ENCODE results near the gene TACR2.

TACR2 gene

GRCh38 chr10:69417542-69417941 is 824 bp upstream of the TACR2 start:
- H3K9ac ChIP-seq: no peak overlapping the region
- H3K4me2 ChIP-seq: no peak overlapping the region
- H3K4me1 ChIP-seq (ENCODE audit: low read depth, poor library complexity, severe bottlenecking): peaks cover 4% of the 10 kb centered on the region
- no peak overlapping the region for H3K4me3 ChIP-seq (IDR thresholded peaks at IDR 0.05; ENCODE audit: insufficient read depth, low read depth, low read length)
- no peak overlapping the region for H2AFZ ChIP-seq (ENCODE audit: low read depth)
- no peak for TF ChIP-seq CTCF (conservative IDR thresholded peaks at IDR 0.05; ENCODE audit: low read depth, low read length)
- no peaks in the 10 kb centered on the region for H4K20me1 ChIP-seq (ENCODE audit: insufficient read depth)
- H3K27me3 ChIP-seq (ENCODE audit: insufficient read depth, low read depth): no peaks in the 10 kb centered on the region
- no peak overlapping the region for H3K27ac ChIP-seq
- no peaks in the 10 kb centered on the region for H3K79me2 ChIP-seq (ENCODE audit: insufficient read depth, low read depth)
- no peaks in the 10 kb centered on the region for H3K36me3 ChIP-seq (ENCODE audit: insufficient read depth)

- Histone ChIP-seq H2AFZ (ENCODE audit: low read depth) (no peak overlapping the region), H3K4me1 (ENCODE audit: low read depth, poor library complexity, severe bottlenecking) (peaks cover 4% of the 10 kb centered on the region), H3K9ac (no peak overlapping the region), H3K36me3 (ENCODE audit: insufficient read depth) (no peaks in the 10 kb centered on the region), H4K20me1 (ENCODE audit: insufficient read depth) (no peaks in the 10 kb centered on the region), H3K27ac (no peak overlapping the region), H3K4me2 (no peak overlapping the region), H3K27me3 (ENCODE audit: insufficient read depth, low read depth) (no peaks in the 10 kb centered on the region), H3K4me3 (IDR thresholded peaks at IDR 0.05; ENCODE audit: insufficient read depth, low read depth, low read length) (no peak overlapping the region), H3K79me2 (ENCODE audit: insufficient read depth, low read depth) (no peaks in the 10 kb centered on the region)
- no peak for TF ChIP-seq CTCF (conservative IDR thresholded peaks at IDR 0.05; ENCODE audit: low read depth, low read length)
Observed at GRCh38 chr10:69415951-69416350, 767 bp downstream of the TACR2 start.

- Histone ChIP-seq H4K20me1 (ENCODE audit: insufficient read depth) (no peaks in the 10 kb centered on the region), H3K36me3 (ENCODE audit: insufficient read depth) (no peaks in the 10 kb centered on the region), H2AFZ (ENCODE audit: low read depth) (no peak overlapping the region), H3K27me3 (ENCODE audit: insufficient read depth, low read depth) (no peaks in the 10 kb centered on the region), H3K4me1 (ENCODE audit: low read depth, poor library complexity, severe bottlenecking) (peaks cover 4% of the 10 kb centered on the region), H3K79me2 (ENCODE audit: insufficient read depth, low read depth) (no peaks in the 10 kb centered on the region), H3K4me2 (no peak overlapping the region), H3K27ac (no peak overlapping the region), H3K4me3 (IDR thresholded peaks at IDR 0.05; ENCODE audit: insufficient read depth, low read depth, low read length) (no peak overlapping the region), H3K9ac (no peak overlapping the region)
- no peak for TF ChIP-seq CTCF (conservative IDR thresholded peaks at IDR 0.05; ENCODE audit: low read depth, low read length)
Observed at GRCh38 chr10:69415049-69415448, 1.7 kb downstream of the TACR2 start.

- Histone ChIP-seq H3K9ac (no peak overlapping the region), H2AFZ (ENCODE audit: low read depth) (no peak overlapping the region), H3K27me3 (ENCODE audit: insufficient read depth, low read depth) (no peaks in the 10 kb centered on the region), H3K4me3 (IDR thresholded peaks at IDR 0.05; ENCODE audit: insufficient read depth, low read depth, low read length) (no peak overlapping the region), H3K36me3 (ENCODE audit: insufficient read depth) (no peaks in the 10 kb centered on the region), H4K20me1 (ENCODE audit: insufficient read depth) (no peaks in the 10 kb centered on the region), H3K27ac (no peak overlapping the region), H3K4me1 (ENCODE audit: low read depth, poor library complexity, severe bottlenecking) (peaks cover 4% of the 10 kb centered on the region), H3K4me2 (no peak overlapping the region), H3K79me2 (ENCODE audit: insufficient read depth, low read depth) (no peaks in the 10 kb centered on the region)
- TF ChIP-seq CTCF (conservative IDR thresholded peaks at IDR 0.05; ENCODE audit: low read depth, low read length): no peak
Observed at GRCh38 chr10:69414036-69415018, 2.4 kb downstream of the TACR2 start.

Data from KMS-11 (cell line).